Gastroesophageal sphincter (tissue), 3 donors: ENCODE data around the gene CEP120.

Source experiments
- POLR2A ChIP-seq, 2 donors: fragments of 450-650 bp; IDR thresholded peaks; one replicate each; pipeline ENCODE4 v1.6.1; 2017; ENCODE audit warnings: antibody characterized with exemption in 2 of 2, mild to moderate bottlenecking in 2 of 2, moderate library complexity in 1 of 2
- POLR2AphosphoS5 ChIP-seq: sonication (generic); formaldehyde crosslinking; IDR thresholded peaks from one replicate; pipeline ENCODE4 v1.6.1; 2017; ENCODE audit warnings: antibody characterized with exemption
- TF ChIP-seq, protein P1 (sequence below), 4 experiments: fragments of 200-600 bp in 2 of 4; fragments of 450-650 bp in 2 of 4; sonication (generic) in 1 of 4; IDR thresholded peaks; one replicate each; pipeline ENCODE4 v1.5.1; 2017 to 2019; ENCODE audit warnings: antibody characterized with exemption in 4 of 4, mild to moderate bottlenecking in 2 of 4, moderate library complexity in 2 of 4

DNA sequence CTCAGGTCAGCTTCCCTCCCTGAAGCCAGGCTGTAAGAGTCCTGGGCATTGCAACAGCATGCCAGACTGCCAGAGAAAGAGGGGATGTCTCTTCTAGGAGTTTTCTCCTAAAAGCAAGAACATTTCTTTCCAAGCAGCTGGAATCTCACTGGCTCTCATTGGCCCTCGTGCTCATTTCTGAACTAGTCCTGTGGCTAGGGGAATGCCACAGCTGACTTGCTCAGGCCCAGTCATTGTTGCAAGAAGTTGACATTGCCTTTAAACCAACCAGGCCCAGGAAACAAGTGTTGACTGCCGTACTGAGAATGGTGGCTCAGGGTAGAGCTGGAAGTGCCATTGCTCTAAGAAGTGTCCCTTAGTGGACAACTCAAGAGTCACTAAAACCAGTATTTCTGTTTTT, 15.0 kb upstream of the CEP120 start:
- TF ChIP-seq POLR2AphosphoS5 (no peak), POLR2A (IDR thresholded peaks at IDR 0.05) (no peak)
- TF ChIP-seq, protein P1, sequence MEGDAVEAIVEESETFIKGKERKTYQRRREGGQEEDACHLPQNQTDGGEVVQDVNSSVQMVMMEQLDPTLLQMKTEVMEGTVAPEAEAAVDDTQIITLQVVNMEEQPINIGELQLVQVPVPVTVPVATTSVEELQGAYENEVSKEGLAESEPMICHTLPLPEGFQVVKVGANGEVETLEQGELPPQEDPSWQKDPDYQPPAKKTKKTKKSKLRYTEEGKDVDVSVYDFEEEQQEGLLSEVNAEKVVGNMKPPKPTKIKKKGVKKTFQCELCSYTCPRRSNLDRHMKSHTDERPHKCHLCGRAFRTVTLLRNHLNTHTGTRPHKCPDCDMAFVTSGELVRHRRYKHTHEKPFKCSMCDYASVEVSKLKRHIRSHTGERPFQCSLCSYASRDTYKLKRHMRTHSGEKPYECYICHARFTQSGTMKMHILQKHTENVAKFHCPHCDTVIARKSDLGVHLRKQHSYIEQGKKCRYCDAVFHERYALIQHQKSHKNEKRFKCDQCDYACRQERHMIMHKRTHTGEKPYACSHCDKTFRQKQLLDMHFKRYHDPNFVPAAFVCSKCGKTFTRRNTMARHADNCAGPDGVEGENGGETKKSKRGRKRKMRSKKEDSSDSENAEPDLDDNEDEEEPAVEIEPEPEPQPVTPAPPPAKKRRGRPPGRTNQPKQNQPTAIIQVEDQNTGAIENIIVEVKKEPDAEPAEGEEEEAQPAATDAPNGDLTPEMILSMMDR (IDR thresholded peaks at IDR 0.05), result no peak
